AML-193 (cell line): ENCODE measurements around the gene THBS2.
"Not testable (repeated sequence)": the region's sequence is repeated elsewhere in the genome, so short reads cannot be mapped to it uniquely, and the experiment has no call there.

ENCODE experiments used
- DNase-seq, 2 experiments: peaks; one replicate each; lab custom pipeline; 2025; lab: John Stamatoyannopoulos, UW

The THBS2 gene

GRCh38 chr6:169210611-169211010 is 43.0 kb downstream of the THBS2 start:
- DNase-seq: no peak

- no peak for DNase-seq
Observed at GRCh38 chr6:169208011-169208410, 45.6 kb downstream of the THBS2 start.

GRCh38 chr6:169207482-169207881 is 46.2 kb downstream of the THBS2 start:
- DNase-seq: no peak

GRCh38 chr6:169205176-169206160 is 48.2 kb downstream of the THBS2 start:
- no peak for DNase-seq

GRCh38 chr6:169204167-169204566 is 49.5 kb downstream of the THBS2 start:
- no peak for DNase-seq

GRCh38 chr6:169201985-169202384 is 51.7 kb downstream of the THBS2 start:
- DNase-seq: no peak

- no peak for DNase-seq
Observed at GRCh38 chr6:169200893-169201514, 52.6 kb downstream of the THBS2 start.

GRCh38 chr6:169199625-169200335 is 53.9 kb downstream of the THBS2 start:
- no peak for DNase-seq

GRCh38 chr6:169198885-169199284 is 54.8 kb downstream of the THBS2 start:
- no peak for DNase-seq

- DNase-seq: not testable (repeated sequence)
Observed at GRCh38 chr6:169197929-169198328, 55.7 kb downstream of the THBS2 start.

GRCh38 chr6:169196279-169196678 is 57.4 kb downstream of the THBS2 start:
- not testable (repeated sequence) for DNase-seq

GRCh38 chr6:169194737-169195136 is 58.9 kb downstream of the THBS2 start:
- DNase-seq: no peak

- no peak for DNase-seq
Observed at GRCh38 chr6:169190970-169191369, 62.7 kb downstream of the THBS2 start.

GRCh38 chr6:169190144-169190584 is 63.5 kb downstream of the THBS2 start:
- no peak for DNase-seq

GRCh38 chr6:169189686-169190085 is 64.0 kb downstream of the THBS2 start:
- DNase-seq: no peak

- no peak for DNase-seq
Observed at GRCh38 chr6:169189182-169189581, 64.5 kb downstream of the THBS2 start.

GRCh38 chr6:169188475-169188874 is 65.2 kb downstream of the THBS2 start:
- no peak for DNase-seq

- DNase-seq: no peak
Observed at GRCh38 chr6:169188051-169188470, 65.6 kb downstream of the THBS2 start.

GRCh38 chr6:169186496-169187169 is 67.0 kb downstream of the THBS2 start:
- no peak for DNase-seq

GRCh38 chr6:169185692-169186485 is 67.8 kb downstream of the THBS2 start:
- no peak for DNase-seq

- no peak for DNase-seq
Observed at GRCh38 chr6:169185011-169185521, 68.6 kb downstream of the THBS2 start.
